ENCODE data around the gene CAMK2N1.

The CAMK2N1 gene

DNA sequence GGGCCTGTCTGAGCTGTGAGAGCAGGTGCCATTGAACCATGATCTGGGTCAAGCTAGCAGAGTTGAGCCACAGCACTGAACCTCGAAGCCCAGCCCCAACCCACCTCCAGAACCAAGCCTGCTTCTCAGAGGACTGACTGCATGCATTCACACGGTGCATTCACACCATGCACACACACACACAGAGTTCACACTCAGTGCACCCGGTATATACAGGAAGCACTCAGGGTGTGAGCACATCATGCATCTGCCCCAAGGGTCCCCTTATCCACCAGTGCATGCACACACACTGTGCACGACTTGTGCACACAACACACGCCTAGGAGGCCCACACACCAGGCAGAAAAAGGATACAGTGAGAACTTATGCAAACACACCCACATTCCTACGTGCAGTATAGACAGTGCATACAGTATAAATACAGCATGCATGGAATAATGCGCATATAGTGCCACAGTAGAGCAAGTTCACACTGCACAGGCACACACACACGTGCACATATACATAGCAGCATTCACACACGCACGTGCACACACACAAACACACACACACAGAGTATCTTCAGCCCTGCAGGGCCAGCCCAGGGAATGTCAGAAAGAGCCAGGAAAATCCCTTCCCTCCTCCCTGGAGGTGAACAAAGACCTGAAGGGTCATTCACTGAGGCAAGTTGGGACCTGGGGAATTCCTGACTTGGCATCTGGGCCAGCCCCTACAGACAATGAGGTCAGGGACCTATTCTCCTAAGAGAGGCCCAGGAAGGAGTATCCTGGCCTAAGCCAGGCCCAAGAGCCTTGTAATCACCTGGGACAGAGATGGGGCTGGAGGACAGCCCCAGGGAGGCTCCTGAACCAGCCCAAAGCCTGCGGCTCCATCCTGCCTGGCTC is 42.1 kb downstream of the CAMK2N1 start:
- no peak for DNase-seq (ENCODE audit: low read depth)

DNA sequence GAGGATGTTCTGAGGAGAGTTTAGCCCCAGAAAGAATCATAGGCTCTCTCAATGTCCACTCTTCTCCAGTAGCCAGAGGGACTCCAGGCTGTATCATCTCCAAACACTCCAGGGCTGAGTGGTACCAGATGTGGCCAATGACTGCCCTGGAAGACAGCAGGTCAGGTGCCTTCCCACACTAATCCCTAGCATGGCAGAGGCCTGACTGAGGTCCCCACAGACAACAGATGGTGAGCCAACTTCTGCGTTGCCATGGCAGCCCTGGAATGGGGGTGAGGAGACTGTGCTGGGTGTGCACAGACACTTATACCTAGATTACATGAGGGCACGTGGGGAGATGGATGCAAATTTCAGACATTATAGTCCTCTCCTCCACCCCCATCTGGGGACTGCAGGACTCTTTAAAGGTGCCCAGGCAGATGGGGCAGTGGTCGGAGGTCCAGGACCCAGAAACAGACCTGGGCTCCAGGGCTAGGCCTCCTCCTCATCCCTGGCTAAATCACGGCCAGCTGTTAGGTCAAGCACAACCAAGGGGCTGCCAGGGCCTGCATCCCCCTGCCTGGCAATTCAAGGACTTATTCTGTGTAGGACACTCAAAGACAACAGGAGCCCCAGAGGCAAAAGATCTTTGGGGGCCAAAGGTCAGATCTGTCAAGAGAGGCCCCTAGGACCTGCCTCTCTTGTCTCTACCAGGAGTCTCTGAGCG is 42.9 kb downstream of the CAMK2N1 start:
- DNase-seq (ENCODE audit: low read depth) = no peak

DNA sequence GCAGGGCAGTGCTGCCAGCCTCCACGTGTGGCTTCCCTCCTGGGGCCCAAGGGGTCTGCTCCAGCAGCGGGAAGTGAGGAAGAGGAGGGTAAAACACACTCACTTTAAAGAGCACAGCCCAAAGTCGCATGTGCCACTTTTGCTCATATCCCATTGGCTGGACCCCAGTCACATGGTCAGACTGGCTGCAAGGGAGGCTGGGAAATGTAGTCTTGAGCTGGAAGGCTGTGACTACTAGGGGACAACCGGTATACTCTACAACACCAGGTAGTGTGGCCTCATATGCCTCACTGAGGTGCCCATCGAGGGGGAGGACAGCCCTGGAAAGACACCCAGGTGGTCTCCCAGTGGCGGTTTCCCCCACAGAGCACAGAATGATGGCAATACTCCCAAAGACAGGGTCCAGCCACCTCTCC is 45.2 kb downstream of the CAMK2N1 start:
- DNase-seq (ENCODE audit: low read depth) = peak; percentile 22

DNA sequence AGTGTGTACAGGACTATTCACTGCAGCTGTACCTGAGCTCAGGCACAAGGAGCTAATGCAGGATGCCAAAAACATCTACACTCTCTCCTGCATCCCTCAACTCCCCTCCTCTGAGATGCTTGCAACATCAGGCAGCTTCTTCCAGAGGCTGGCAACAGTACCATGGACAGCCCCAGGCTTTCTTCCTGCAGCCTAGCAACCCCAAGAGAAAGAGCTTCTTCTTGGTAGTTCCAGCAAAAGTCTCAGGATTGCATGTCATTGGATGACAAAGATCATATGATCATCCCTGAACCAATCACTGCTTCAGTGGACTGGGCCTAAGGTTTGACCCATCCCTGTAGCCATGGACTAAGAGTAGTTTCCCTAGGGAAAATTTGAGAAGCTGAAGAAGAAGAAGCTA is 46.7 kb downstream of the CAMK2N1 start:
- DNase-seq (ENCODE audit: low read depth) = no peak

DNA sequence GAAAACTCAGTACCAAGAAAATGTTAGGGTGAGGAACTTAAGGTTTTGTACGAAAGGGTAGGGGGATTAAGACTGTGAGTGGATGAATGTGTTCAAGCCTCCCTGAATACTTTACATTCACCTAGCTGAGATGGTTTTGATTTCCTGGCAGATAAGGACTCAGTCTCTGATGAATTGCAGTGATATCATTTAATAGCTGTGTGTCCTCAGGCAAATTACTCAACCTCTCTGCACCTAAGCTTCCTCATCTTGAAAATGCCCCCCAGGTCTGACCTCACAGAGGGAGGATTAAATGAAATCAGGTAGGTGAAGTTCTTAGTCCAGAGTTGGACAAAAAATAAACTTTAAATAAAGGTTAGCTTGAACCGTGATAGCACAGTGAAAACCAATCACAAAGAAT is 48.4 kb downstream of the CAMK2N1 start:
- no peak for DNase-seq (ENCODE audit: low read depth)

DNA sequence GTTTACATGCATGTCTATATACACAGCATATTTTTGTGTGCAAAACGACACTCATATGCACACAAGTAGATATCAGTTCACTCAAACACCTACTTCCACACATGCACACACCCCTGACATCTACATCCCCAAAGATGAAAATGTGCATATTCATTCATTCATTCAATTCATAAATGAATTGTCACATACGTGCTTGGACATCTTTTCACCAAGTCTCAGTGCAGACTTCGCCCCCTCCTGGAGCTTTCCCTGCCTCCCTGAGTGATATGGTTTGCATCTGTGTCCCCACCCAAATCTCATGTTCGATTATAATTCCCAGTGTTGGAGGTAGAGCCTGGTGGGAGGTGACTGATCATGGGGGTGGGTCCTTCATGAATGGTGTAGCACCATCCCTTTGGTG is 53.1 kb downstream of the CAMK2N1 start:
- no peak for DNase-seq (ENCODE audit: low read depth)
